ENCODE measurements around the gene ZNF664. TPM values are rescaled to one million over a fixed set of nuclear protein-coding genes. Genes with fewer than 3 reads are reported as not detected.

ZNF664 gene
- total RNA-seq, 1 donor from 2014 or later = 27.7 TPM

DNA sequence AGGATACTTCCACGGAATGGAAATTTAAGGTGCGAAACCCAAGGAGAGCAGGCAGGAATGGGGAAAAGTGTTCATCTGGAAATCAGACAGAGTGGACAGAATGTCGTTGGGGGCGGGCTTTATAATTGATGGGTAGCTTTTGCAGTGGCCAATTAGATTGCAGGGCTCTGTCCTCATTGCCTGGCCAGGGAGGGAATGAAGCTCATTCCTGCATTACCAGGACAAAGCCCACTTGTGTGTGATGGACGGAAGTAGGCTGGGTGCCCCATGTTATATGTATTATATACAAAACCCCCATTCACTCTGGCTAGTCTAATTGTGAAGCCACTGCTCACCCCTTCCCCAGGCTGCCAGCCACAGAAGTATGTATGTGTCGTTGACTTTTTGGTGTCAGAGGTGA, 23.6 kb downstream of the ZNF664 start:
- H3K36me3 ChIP-seq = peaks cover 10 to 29% of the 10 kb centered on the region in 2 donors
- intact Hi-C loops (cut with DNase I) = no loop called here
- no peak overlapping the region for H3K4me3 ChIP-seq
- H3K9me3 ChIP-seq = no peaks in the 10 kb centered on the region
- H3K27ac ChIP-seq = no peak overlapping the region
- no peak for DNase-seq (ENCODE audit: low spot score in 2 of 2)
- no peaks in the 10 kb centered on the region for H3K27me3 ChIP-seq
- TF ChIP-seq, protein P1, sequence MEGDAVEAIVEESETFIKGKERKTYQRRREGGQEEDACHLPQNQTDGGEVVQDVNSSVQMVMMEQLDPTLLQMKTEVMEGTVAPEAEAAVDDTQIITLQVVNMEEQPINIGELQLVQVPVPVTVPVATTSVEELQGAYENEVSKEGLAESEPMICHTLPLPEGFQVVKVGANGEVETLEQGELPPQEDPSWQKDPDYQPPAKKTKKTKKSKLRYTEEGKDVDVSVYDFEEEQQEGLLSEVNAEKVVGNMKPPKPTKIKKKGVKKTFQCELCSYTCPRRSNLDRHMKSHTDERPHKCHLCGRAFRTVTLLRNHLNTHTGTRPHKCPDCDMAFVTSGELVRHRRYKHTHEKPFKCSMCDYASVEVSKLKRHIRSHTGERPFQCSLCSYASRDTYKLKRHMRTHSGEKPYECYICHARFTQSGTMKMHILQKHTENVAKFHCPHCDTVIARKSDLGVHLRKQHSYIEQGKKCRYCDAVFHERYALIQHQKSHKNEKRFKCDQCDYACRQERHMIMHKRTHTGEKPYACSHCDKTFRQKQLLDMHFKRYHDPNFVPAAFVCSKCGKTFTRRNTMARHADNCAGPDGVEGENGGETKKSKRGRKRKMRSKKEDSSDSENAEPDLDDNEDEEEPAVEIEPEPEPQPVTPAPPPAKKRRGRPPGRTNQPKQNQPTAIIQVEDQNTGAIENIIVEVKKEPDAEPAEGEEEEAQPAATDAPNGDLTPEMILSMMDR (IDR thresholded peaks at IDR 0.05) = no peak
- no peaks in the 10 kb centered on the region for H3K4me1 ChIP-seq

DNA sequence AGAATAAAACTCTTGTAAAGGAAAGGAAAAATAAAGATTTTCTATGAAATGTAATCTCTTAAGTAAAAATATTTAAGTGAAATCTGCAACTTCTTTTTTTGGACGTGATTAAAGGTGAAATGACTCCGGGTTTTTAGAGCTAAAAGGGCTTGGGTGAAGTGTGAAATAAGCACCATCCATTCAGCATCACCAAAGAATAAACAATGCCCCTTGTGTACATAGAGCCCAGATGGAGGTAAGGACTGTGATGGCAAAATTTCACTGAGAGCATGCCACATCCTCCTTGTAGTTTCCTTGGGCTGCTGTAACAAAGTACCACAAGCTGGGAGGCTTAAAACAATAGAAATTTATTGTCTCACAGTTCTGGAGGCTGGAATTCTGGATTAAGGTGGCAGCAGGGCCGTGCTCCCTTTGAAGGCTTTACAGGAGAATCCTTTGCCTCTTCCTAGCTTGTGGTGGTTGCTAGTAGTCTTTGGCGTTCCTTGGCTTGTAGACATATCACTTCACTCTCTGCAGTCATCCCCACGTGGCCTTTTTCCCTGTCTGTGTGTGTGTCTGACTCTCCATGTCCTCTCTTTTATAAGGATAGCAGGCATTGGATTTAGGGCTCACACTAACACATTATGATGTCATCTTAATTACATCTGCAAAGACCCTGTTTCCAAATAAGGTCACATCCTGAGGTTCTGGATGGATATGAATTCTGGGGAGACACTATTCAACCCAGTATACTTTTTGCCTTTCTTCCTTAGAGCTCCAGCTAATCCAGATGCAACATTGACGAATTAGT, 24.2 kb downstream of the ZNF664 start:
- H3K9me3 ChIP-seq = no peaks in the 10 kb centered on the region
- intact Hi-C loops (cut with DNase I) = no loop called here
- TF ChIP-seq, protein P1 (IDR thresholded peaks at IDR 0.05) = no peak
- H3K4me3 ChIP-seq = no peak overlapping the region
- no peak for DNase-seq (ENCODE audit: low spot score in 2 of 2)
- no peak overlapping the region for H3K27ac ChIP-seq
- H3K27me3 ChIP-seq = no peaks in the 10 kb centered on the region
- peaks cover 15 to 26% of the 10 kb centered on the region in 2 donors for H3K36me3 ChIP-seq
- no peaks in the 10 kb centered on the region for H3K4me1 ChIP-seq

DNA sequence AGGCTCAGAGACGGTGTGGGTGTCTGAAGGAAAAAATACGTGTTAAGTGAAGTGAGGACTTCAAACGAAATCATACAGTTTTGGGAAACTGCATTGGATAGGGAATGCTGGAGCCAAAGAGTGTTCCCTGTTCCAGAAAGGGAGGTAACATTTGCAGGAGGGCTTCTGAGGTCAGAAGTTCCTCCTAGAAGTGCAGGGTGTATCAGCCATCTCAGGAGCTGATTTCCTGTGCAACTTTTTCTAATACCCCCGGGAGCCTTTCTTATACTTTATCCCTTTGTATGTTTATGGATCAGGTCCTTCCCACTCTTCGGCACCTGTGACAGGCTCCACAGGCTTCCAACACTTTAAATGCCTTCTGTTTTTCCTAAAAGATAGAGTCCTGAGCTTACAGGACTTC, 24.9 kb downstream of the ZNF664 start:
- Histone ChIP-seq H3K27ac (no peak overlapping the region), H3K27me3 (no peaks in the 10 kb centered on the region), H3K36me3 (peaks cover 15 to 20% of the 10 kb centered on the region in 2 donors), H3K9me3 (no peaks in the 10 kb centered on the region), H3K4me1 (no peaks in the 10 kb centered on the region), H3K4me3 (no peak overlapping the region)
- DNase-seq (ENCODE audit: low spot score in 2 of 2) = no peak
- TF ChIP-seq, protein P1 (IDR thresholded peaks at IDR 0.05) = no peak
- intact Hi-C loops (cut with DNase I) = no loop called here

DNA sequence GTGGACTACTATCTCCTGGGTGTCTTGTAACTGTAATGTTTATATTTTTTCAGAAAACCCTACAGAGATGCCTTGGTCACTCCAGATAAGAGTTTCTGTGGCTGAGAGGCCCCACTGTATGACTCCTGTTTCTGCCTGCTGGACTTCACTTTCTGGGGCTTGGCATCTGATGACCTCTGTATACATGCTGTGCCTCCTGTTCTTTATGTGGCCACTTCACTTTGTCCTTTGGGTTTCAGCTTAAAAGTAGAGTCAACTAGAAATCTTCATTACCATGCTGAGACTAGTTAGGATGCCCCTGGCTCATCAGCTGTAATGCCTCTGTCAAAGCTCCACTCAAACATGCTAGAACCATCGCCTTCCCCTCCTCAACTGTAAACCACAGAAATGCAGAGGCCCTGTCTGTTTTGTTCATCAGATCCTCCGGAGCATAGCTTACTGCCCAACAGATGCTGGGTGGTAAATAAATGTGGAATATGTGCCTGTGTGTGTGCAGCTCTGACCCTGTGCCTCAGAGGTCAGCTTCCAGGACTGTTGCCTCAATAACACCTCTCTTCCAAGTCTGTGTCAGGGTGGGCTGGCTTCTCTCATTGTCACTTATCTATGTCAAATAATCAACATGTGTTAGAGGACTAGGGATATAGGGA, 25.5 kb downstream of the ZNF664 start:
- TF ChIP-seq, protein P1 (IDR thresholded peaks at IDR 0.05) = no peak
- H3K36me3 ChIP-seq = peaks cover 15 to 17% of the 10 kb centered on the region in 2 donors
- intact Hi-C loops (cut with DNase I) = no loop called here
- no peak overlapping the region for H3K27ac ChIP-seq
- H3K9me3 ChIP-seq = no peaks in the 10 kb centered on the region
- no peaks in the 10 kb centered on the region for H3K27me3 ChIP-seq
- no peak overlapping the region for H3K4me3 ChIP-seq
- no peaks in the 10 kb centered on the region for H3K4me1 ChIP-seq
- DNase-seq (ENCODE audit: low spot score in 2 of 2) = no peak

DNA sequence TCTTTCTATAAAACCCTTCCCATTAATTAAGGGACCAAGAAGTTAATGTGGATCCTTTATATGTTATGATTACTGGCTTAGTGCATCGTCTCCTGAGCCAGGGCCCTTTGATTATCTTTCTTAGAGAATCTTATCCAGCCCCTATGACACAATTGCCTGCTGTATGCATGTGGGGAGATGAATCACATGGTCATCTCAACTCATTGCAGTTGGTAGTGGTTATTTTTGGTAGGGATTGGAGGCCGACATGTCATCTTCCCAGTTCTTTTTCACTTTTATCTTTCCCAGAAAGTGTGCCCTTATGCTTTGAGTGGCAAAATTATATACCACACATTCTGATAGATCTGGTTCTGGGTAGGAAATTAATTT, 26.0 kb downstream of the ZNF664 start:
- Histone ChIP-seq H3K36me3 (peaks cover 15 to 17% of the 10 kb centered on the region in 2 donors), H3K27ac (no peak overlapping the region), H3K4me3 (no peak overlapping the region), H3K27me3 (no peaks in the 10 kb centered on the region), H3K9me3 (no peaks in the 10 kb centered on the region), H3K4me1 (no peaks in the 10 kb centered on the region)
- intact Hi-C loops (cut with DNase I) = no loop called here
- TF ChIP-seq, protein P1 (IDR thresholded peaks at IDR 0.05) = no peak
- DNase-seq (ENCODE audit: low spot score in 2 of 2) = no peak

All from ascending aorta (tissue), 2 donors.